Lung (tissue), 12 donors: Measurements from ENCODE around the gene MUC21. TPM values are rescaled to one million over a fixed set of nuclear protein-coding genes. Genes with fewer than 3 reads are reported as not detected.
"Not testable (repeated sequence)": the region's sequence is repeated elsewhere in the genome, so short reads cannot be mapped to it uniquely, and the experiment has no call there.

ENCODE experiments used
- ATAC-seq: fragments of 200-7000 bp; cut with Tn5 transposase; one replicate; pipeline ENCODE4 v1.9.1; 2020; ENCODE audit warnings: moderate number of reproducible peaks; ENCODE audit not compliant: insufficient read depth, low FRiP score
- DNase-seq, 3 donors: peaks; one replicate each; pipeline ENCODE4 v3.0.0-alpha.2; 2013 to 2017
- H3K27ac ChIP-seq, 2 donors: one replicate each; pipeline ENCODE4 v1.5.1; 2013; ENCODE audit warnings: mild to moderate bottlenecking in 2 of 2, moderate library complexity in 2 of 2, control low read depth in 1 of 2, inconsistent platforms in 1 of 2, low read depth in 1 of 2, low read length in 1 of 2
- H3K27me3 ChIP-seq, 3 donors: one replicate each; pipeline ENCODE4 v1.5.1; 2013; ENCODE audit warnings: low read length in 2 of 3; ENCODE audit not compliant: control insufficient read depth in 3 of 3, insufficient read depth in 3 of 3
- H3K36me3 ChIP-seq, 4 donors: one replicate each; pipeline ENCODE4 v1.5.1; 2013; ENCODE audit warnings: low read length in 4 of 4, mild to moderate bottlenecking in 1 of 4, moderate library complexity in 1 of 4; ENCODE audit not compliant: control insufficient read depth in 4 of 4, insufficient read depth in 4 of 4
- H3K4me1 ChIP-seq, 5 donors: one replicate each; pipeline ENCODE4 v1.5.1; 2013; ENCODE audit warnings: low read length in 5 of 5, mild to moderate bottlenecking in 2 of 5, moderate library complexity in 1 of 5; ENCODE audit not compliant: control insufficient read depth in 5 of 5, insufficient read depth in 5 of 5
- H3K4me3 ChIP-seq: one replicate; pipeline ENCODE4 v1.5.1; 2013; ENCODE audit warnings: mild to moderate bottlenecking, control low read depth, moderate library complexity
- H3K9ac ChIP-seq, 2 donors: one replicate each; pipeline ENCODE4 v1.5.1; 2013; ENCODE audit warnings: low read length in 2 of 2, control low read depth in 1 of 2; ENCODE audit not compliant: insufficient read depth in 1 of 2
- H3K9me3 ChIP-seq, 4 donors: one replicate each; pipeline ENCODE4 v1.5.1; 2013; ENCODE audit warnings: low read length in 3 of 4, mild to moderate bottlenecking in 1 of 4, moderate library complexity in 1 of 4; ENCODE audit not compliant: control insufficient read depth in 4 of 4, insufficient read depth in 3 of 4
- WGBS, 2 donors: extraction: QIAGEN DNeasy Blood & Tissue Kit; methylation state at CpG; one replicate each; pipeline ENCODE4 v1.1.7; 2013; 5-methylcytosine and 5-hydroxymethylcytosine counted together
- polyA plus RNA-seq, 2 donors: library from polyadenylated mRNA; stranded (reverse); fragments of 200-250 nt; gene quantifications; one replicate each; pipeline ENCODE4 v1.2.1, GENCODE V29; 2013
- total RNA-seq, 2 donors: library from RNA; depleted of rRNA in 1 of 2; stranded (reverse); fragments of >200 nt in 1 of 2; gene quantifications; one replicate each; pipeline ENCODE4 v1.2.1, GENCODE V29; 2014 to 2021
- TF ChIP-seq, protein P1 (sequence below): IDR thresholded peaks from 2 replicates; pipeline ENCODE4 v1.5.1; 2012; ENCODE audit warnings: mild to moderate bottlenecking; ENCODE audit errors: control extremely low read depth, extremely low read depth
- donor health status: control.
- donor health status: control.
- donor health status: Bipolar disorder and iron deficiency.
- donor health status: healthy.
- donor health status: DM: yes; HTN: yes; CAD: no.

MUC21 gene
- total and polyA plus RNA-seq, 4 donors, result 0.40 to 8.6 (median 4.0) TPM

DNA sequence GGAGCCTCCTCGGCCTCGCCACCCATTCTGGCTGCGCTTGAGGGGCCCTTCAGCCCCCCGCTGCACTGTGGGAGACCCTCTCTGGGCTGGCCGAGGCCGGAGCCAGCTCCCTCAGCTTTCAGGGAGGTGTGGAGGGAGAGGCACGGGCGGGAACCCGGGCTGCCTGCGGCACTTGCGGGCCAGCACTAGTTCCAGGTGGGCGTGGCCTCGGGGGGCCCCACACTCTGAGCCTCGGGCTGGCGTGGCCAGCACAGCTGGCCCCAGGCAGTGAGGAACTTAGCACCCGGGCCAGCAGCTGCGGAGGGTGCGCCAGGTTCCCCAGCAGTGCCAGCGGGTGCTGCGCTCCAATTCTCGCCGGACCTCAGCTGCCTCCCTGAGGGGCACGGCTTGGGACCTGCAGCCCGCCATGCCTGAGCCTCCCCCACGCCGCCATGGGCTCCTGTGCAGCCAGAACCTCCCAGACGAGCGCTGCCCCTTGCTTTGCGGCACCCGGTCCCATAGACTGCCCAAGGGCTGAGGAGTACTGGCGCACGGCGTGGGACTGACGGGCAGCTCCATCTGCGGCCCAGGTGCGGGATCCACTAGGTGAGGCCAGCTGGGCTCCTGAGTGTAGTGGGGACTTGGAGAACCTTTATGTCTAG is 33.3 kb downstream of the MUC21 start:
- no peak for ATAC-seq
- WGBS, 2 donors, result 94% methylated on average over 36 of the region's 36 CpGs
- TF ChIP-seq, protein P1, sequence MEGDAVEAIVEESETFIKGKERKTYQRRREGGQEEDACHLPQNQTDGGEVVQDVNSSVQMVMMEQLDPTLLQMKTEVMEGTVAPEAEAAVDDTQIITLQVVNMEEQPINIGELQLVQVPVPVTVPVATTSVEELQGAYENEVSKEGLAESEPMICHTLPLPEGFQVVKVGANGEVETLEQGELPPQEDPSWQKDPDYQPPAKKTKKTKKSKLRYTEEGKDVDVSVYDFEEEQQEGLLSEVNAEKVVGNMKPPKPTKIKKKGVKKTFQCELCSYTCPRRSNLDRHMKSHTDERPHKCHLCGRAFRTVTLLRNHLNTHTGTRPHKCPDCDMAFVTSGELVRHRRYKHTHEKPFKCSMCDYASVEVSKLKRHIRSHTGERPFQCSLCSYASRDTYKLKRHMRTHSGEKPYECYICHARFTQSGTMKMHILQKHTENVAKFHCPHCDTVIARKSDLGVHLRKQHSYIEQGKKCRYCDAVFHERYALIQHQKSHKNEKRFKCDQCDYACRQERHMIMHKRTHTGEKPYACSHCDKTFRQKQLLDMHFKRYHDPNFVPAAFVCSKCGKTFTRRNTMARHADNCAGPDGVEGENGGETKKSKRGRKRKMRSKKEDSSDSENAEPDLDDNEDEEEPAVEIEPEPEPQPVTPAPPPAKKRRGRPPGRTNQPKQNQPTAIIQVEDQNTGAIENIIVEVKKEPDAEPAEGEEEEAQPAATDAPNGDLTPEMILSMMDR, result no peak

DNA sequence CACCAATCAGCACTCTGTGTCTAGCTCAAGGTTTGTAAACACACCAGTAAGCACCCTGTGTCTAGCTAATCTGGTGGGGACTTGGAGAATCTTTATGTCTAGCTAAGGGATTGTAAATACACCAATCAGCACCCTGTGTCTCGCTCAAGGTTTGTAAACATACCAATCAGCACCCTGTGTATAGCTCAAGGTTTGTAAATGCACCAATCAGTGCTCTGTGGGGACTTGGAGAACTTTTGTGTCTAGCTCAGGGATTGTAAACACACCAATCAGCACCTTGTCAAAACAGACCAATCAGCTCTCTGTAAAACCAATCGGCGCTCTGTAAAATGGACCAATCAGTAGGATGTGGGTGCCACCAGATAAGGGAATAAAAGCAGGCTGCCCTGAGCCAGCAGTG is 33.9 kb downstream of the MUC21 start:
- H3K9ac ChIP-seq, H3K36me3 ChIP-seq, ATAC-seq, H3K9me3 ChIP-seq, DNase-seq, H3K4me3 ChIP-seq, H3K27ac ChIP-seq, H3K27me3 ChIP-seq, H3K4me1 ChIP-seq: not testable (repeated sequence)
- WGBS, 2 donors, result 94 to 97% methylated on average over 3 of the region's 3 CpGs

More for the DNA sequence above, 33.3 kb downstream of the MUC21 start:
- Histone ChIP-seq H3K27me3 (no peaks in the 10 kb centered on the region), H3K9me3 (peaks cover 0 to 6% (median under 1%) of the 10 kb centered on the region in 4 donors), H3K9ac (no peak overlapping the region), H3K36me3 (no peaks in the 10 kb centered on the region), H3K4me1 (no peaks in the 10 kb centered on the region), H3K27ac (no peak overlapping the region), H3K4me3 (no peak overlapping the region)
- no peak for DNase-seq

DNA sequence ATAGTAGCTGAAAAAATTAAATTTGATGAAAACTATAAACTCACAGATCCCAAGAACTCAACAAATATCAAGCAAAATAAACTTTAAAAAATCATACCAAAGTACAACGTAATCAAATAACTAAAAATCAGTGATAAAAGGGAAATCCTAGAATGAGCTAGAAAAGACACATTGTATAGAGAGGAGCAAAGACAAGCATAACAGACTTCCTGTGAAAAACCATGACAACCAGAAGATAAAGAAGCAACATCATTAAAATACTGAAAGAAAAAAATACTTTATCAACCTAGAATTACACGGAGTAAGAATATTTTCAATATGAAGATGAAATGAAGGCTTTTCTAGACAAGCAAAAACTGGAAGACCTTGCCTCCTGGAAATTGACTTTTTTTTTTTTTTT is 36.5 kb downstream of the MUC21 start:
- Histone ChIP-seq H3K4me3 (no peak overlapping the region), H3K4me1 (no peaks in the 10 kb centered on the region), H3K9me3 (no peaks in the 10 kb centered on the region), H3K27me3 (no peaks in the 10 kb centered on the region), H3K36me3 (no peaks in the 10 kb centered on the region), H3K9ac (no peak overlapping the region), H3K27ac (no peak overlapping the region)
- DNase-seq (no peak), ATAC-seq (no peak)
- TF ChIP-seq, protein P1, result no peak
- 79 to 90% methylated on average over 2 of the region's 2 CpGs for WGBS, 2 donors

DNA sequence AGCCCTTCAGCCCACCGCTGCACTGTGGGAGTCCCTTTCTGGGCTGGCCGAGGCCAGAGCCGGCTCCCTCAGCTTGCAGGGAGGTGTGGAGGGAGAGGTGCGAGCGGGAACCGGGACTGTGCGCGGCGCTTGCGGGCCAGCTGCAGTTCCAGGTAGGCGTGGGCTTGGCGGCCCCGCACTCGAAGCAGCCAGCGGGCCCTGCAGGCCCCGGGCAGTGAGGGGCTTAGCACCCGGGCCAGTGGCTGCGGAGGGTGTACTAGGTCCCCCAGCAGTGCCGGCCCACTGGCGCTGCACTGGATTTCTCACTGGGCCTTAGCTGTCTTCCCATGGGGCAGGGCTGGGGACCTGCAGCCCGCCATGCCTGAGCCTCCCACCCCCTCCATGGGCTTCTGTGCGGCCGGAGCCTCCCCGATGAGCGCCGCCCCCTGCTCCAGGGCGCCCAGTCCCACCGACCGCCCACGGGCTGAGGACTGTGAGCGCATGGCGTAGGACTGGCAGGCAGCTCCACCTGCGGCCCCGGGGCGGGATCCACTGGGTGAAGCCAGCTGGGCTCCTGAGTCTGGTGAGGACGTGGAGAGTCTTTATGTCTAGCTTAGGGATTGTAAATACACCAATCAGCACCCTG is 37.2 kb downstream of the MUC21 start:
- not testable (repeated sequence) for H3K36me3 ChIP-seq, H3K4me3 ChIP-seq, H3K9me3 ChIP-seq, DNase-seq, ATAC-seq, H3K27me3 ChIP-seq, H3K4me1 ChIP-seq, H3K9ac ChIP-seq, H3K27ac ChIP-seq
- WGBS, 2 donors, result 88 to 90% methylated on average over 14 to 36 of the region's 36 CpGs

DNA sequence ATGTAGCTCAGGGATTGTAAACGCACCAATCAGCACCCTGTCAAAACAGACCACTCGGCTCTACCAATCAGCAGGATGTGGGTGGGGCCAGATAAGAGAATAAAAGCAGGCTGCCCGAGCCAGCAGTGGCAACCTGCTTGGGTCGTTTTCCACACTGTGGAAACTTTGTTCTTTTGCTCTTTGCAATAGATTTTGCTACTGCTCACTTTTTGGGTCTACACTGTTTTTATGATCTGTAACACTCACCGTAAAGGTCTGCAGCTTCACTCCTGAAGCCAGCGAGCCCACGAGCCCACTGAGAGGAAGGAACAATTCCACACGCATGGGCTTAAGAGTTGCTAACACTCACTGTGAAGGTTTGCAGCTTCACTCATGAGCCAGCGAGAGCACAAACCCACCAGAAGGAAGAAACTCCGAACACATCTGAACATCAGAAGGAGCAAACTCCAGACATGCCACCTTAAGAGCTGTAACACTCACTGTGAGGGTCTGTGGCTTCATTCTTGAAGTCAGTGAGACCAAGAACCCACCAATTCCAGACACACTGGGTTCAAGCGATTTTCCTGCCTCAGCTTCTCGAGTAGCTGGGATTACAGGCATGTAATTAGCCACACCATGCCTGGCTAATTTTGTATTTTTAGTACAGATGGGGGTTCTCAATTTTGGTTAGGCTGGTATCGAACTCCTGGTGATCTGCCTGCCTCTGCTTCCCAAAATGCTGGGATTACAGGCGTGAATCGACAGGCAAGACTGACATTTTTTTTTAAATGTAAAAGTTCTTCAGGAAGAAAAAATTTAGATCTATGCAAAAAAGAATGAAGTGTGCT is 38.4 kb downstream of the MUC21 start:
- H3K9me3 ChIP-seq, DNase-seq, H3K4me1 ChIP-seq, ATAC-seq, H3K27me3 ChIP-seq, H3K27ac ChIP-seq, H3K36me3 ChIP-seq, H3K9ac ChIP-seq, H3K4me3 ChIP-seq: not testable (repeated sequence)
- WGBS, 2 donors, result 83 to 85% methylated on average over 15 of the region's 15 CpGs
